ENCODE measurements around the gene PRKD2.
A peak's percentile ranks its signal among the peaks of the same experiment; 100 is the strongest.

PRKD2 gene

DNA sequence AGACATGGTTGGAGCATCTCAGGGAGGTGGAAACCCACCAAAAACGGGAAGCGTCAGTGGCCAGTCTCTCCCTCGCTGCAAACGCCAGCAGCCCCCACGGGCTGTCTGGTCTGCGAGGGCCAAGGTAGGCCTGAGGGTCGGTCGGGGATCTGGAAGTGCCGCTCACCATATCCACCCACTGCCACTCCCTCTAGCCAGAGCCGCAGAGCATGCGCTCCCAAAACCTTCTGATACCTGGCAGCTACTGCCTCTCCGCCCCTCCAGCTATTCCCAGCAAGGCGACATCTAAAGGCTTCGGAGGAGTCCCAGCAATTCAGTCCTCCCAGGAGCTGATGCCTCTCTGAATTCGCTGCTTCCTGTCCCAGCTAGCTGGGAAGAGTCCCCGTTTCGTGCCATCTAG, 24.5 kb upstream of the PRKD2 start:
- DNase-seq (ENCODE audit: low read depth) = no peak

DNA sequence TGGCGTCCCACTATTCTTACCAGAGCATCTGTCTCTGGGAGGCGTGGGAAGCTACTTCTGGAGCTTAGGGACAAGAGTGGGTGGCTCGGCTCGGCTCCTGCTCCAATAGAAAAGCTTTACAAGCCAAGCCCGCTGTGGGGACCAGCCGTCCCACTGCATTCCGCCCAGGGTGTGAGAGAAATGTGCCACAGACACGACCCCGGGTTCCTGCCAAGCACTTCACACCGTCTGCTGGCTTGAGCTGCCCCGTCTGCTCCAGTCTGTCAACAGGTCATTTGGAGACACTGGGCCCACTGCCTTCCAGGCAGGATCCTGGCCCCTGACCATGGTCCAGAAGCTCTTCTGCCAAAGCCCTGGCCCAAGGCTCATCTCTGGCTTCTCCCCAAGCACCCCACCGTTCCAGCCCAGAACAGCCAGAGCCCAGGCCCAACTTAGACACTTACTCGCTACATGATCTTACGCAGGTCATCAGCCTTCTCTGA, 22.4 kb upstream of the PRKD2 start:
- no peak for DNase-seq (ENCODE audit: low read depth)

DNA sequence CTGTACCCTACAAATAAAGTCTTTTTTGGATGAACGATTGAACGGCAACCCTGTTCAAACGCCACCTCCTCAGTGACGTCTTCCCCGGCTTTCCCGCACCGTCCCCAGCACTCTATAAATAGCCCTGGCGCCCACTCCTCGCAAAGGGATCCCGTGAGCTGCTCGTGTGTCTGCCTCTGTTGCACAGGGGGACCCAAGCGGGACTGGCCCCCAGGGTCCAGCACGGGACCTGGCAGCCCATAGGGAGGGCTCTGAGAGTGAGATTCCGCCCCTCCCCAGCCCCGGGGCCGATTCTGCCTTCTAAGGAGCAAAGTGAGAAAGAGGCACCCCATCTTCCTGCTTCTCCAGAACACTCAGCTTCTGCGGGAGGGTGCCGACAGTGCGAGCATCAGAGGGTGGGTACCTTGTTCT, 20.9 kb upstream of the PRKD2 start:
- DNase-seq (ENCODE audit: low read depth) = no peak

DNA sequence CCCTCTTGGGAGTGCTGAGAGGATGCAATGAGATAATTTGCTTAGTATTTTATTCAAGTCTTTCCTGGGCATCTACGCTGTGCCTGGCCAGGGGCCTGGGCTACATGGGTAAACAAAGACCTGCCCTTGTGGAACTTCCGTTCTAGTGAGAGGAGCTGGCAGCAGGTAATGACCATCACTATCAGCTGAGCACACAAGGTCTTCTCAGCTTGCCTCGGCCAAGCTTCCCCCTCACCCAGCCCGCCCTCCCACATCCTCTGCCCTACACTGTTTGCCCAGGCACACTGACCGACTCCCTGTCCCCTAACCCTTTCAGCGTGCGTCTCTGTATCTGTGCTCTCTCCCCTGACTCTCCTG, 20.4 kb upstream of the PRKD2 start:
- no peak for DNase-seq (ENCODE audit: low read depth)

DNA sequence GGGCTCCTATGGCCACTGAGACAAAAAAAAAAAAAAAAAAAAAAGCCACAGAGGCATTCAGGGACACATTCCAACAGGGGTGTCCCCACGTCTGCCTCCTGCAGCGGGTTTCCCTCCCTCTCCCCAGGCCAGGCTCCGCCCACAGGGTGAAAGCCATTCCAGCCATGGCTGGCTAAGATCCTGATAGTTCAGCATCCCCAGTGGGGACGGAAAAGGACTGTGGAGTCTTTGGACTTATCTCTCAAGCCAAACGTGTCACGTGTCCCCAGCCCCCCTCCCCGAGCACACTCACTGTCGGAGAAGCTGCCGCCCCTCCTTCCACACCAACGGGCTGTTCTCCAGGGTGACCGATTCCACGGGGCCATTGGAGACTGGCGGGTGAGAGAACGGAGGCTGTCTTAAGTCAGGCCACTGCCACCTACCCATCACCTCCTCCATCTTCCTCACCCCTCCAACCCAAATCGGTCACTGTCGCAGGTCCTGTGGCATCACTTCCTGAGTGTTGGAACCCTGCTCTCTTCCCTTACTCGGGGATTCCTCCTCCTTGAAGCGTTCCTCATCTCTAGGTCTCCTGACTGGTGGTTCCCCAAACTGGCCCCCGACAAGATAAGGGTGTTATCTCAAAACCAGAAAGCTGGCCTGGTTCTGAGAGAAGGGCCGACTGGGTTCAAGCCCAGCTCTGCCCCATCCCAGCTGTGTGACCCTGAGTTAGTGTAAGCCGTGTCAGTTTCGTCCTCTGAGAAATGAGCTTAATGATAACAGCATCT, 19.8 kb upstream of the PRKD2 start:
- DNase-seq (ENCODE audit: low read depth) = no peak

DNA sequence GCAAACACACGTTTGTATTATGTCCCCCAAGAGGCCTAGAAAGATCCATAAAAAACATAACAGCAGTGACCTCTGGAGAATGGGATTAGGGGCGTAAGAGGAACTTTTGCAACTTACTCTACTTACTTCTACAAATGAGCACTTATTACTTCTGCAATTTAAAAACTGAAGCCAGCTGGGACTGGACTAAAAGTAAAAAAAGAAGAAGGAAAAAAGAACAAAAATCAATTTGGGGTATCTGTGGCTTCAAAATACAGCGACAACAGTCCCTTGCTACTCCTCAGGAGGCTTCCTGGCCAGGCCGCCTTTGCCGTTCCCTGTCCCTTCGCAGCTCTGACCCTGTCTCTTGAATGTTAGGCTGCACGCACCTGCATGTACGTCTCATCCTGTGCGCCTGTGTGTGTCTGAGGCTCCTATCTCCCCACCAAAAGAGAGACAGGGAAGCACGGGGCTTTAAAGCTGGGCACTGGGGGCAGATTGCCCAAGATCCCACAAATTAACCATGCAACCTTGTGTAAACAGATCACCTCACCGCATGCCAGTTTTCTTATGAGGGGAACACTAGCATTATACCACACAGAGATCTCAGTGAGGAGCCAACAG, 16.9 kb upstream of the PRKD2 start:
- DNase-seq (ENCODE audit: low read depth) = no peak

DNA sequence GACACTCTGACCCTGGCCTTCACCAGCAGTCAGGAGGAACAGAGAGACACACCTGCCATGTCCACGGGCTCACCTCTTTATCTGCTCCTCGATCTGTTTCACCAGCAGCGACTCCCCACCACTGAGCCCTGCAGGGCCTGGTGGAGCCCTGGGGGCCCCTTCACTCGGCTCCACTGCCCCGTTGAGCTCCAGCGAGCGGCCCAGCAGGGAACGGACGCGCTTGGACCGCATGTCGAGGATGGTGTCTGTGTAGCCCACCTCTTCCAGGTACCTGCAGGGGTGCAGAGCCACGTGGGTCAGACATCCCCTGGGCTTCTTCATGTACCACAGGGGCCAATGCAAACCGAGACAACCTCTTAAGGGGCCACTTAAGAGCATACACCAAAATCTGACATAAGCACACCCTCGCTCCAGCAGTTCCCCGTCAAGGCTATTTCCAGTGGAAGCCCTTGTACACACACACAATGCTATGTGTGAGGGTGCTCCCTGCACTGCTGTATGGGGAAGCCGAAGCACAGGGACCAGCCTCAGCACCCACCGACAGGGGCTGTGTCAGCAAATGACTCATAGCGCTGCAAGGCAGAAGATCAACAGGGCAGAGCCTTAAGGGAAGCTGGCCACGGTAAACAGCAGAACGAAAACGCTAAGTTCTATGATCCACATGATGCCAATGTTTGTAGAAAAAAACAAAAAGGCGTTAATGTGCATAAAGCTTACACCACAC, 16.2 kb upstream of the PRKD2 start:
- DNase-seq (ENCODE audit: low read depth) = no peak

DNA sequence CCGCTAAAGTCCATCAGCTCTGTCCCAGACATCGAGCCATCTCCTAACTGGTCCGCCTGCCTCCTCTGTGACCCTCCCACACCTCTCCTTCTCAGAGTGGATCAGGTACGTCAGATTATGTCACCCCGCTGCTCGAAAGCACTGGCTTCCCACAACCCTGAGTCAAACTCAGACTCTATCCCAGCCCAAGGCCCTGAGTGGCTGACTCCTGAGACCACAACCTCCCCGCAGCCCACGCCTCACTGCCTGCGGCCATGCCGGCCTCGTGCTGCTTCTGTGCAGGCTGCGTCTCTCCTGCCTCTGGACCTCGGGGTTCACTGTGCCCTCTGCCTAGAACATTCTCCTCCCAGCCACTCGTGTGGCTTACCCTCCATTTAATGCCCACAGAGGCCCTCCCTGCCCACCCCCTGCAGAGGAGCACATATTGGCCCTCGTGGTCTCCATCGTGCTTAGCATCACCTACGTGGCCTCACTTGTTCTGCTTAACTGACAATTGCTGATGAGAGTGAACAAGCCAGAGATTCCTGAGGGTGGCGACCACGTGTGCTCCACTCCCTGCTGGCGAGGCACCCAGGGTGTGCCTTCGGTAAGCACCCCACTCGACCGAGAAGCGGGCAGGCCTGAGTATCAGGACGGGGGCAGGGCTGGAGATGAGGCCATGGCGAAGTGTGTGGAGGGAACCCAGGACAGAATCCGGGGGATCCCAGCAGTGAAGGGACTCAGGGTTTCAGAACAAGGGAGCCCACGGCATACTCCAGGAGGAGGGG, 15.4 kb upstream of the PRKD2 start:
- DNase-seq (ENCODE audit: low read depth) = no peak

DNA sequence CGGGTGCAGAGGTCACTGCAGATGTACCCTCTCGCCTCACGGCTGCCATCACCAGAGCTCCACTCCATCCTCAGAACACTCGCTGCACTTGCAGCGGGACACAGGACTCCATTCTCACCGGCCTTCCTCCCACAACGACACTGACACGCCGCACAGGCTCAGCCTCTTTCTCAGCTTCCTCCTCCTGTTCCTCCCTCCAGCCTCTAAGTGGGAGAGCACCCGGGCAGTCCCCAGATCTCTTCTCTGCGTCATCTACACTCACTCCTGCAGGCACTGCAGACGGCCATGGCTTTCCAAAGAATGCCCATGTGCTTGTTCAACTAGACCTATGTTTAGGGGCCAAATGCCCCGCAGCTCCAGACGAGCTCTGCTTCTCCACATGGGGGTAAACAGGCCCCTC, 14.7 kb upstream of the PRKD2 start:
- no peak for DNase-seq (ENCODE audit: low read depth)

DNA sequence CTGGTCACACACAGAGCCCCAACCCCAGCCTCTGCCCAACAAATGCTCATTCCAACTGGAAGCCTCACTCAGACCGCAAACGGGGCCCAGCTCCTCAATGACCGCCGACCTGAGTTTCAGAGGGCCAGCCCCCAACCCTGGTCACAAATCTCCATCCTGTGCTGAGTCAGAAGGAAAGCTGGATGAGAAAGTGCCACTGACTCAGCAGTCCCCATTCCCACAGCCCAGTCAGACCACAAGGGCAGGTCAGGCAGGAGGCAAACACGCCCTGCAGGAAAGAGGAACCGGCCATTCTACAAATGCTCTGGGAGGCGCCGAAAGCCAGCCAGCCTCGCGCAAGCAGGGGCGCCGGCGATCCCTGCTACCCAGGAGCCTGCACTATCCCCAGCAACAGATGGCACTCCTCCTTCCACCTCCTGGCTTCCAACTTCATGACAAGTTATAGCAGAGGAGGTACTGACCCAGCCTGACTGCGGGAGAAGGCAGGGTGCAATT, 14.1 kb upstream of the PRKD2 start:
- no peak for DNase-seq (ENCODE audit: low read depth)

DNA sequence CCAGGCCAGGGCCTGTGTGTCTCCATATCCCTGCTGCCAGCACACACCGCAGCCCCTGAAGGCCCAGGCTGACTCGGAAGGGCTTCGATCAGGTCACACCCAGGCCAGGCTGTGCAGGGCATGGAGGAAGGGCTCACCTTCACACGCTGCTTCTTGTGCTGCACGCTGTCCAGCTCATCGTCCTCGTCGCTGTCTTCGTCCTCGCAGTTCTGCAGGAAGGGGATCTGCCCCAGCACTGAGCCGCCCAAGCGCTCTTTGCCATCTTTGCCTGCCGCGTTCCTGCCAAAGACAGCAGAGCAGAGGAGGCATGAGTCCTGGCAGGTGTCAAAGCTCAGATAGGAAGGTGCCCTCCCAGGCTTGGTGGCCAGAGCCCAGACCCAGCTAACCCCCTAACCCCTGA, 13.7 kb upstream of the PRKD2 start:
- DNase-seq (ENCODE audit: low read depth) = no peak

DNA sequence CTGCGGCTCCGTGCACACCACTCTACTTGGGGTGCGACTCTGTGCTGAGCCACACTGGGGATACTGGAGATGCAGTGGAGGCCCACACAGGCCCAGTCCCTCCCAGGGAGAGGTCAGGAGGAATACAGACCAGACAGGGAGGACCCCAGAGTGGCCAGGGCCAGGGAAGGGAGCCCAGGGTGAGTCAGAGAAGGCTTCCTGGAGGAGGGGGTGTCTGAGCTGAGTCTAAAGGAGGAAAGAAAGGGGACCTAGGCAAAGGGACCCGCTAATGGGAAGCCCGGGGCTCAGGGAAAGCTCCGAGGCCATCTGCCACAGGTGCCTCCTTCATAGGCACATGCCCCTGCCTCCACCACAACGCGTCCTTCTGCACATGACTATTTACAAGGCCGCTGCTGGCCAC, 13.3 kb upstream of the PRKD2 start:
- DNase-seq (ENCODE audit: low read depth) = no peak

DNA sequence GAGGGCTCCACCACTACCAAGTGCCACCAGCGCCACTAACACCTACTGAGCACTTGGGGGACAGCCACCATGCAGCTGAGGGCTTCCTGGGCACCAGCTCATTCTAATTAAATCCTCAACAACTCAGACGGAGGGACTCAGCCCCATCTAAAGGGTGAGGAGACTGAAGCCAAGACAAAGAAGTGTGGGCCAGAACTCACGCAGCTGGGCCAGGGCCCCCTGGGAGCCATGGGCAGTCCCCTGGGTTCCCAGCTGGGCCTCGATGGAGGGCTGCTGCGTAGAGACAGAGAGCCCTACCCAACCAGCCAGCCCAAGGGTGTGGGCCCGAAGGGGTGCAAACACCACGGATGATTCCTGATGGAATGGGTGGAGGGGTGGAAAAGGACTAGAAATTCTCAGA, 12.8 kb upstream of the PRKD2 start:
- no peak for DNase-seq (ENCODE audit: low read depth)

DNA sequence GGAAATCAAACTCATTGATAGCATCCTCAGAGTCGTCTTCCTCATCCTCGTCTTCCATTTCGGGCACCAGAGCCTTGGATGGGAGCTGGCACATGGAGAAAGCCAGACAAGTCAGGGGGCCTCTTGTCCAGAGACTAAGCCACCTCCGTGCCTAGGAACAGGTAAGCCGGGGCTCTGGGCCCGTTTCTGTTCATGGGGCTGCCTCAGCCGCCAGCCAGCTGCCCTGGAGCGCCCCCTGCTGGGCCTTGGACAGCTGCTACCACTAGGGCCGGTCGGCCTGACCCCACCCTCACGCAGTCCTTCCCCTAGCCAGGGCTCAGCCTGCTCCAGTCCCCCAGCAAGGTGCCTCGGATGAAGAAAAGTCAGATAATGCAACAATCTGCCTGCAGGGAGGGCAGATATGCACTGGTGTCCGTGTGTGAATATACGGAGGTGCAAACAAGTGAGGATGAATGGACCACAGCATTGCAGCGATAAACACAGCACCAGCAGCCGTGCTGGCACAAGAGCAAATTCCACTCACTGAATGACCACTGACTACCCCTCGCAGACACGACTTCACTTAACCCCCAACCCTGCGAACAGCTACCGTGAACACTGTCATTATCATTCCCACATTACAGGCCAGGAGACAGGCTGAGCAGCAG, 11.9 kb upstream of the PRKD2 start:
- peak; percentile 76 for DNase-seq (ENCODE audit: low read depth)

DNA sequence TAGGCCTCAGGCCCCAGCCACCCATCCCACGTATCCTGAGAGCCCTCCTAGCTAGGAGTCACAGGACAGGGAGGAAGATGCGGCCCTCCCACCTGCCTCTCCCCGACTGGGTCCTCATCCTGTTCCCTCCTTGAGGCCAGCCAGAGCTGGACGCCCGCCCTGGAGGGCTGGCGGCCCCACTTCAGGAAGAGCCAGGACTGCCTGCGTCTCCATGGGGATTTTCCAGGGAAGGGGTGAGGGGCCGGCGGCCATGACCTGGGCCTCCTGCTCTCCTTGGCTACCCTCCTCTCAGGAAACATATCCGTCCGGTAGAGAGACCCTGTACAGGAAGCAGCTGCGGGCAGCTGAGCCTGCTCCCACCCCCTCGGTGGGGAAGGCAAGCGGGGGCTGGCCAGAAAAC, 11.3 kb upstream of the PRKD2 start:
- no peak for DNase-seq (ENCODE audit: low read depth)

DNA sequence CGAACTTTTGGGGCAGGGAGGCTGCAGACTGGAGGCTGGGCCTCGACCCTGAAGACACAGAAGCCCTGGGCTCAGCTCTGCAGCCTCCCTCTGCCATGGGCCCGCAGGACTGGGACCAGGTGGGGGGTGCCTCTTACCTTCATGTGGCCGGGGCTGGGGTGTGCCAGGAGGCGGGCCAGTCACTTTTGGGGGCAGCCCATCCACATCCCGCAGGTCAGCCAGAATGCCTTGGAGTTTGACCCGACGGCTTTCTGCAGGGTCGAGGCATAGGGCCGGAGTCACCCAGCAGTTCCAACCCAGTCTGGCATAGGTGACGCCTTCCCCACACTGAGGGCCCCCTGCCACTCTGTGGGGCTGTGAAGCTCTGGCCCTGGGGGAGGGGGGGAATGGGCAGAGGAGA, 10.8 kb upstream of the PRKD2 start:
- DNase-seq (ENCODE audit: low read depth) = no peak

DNA sequence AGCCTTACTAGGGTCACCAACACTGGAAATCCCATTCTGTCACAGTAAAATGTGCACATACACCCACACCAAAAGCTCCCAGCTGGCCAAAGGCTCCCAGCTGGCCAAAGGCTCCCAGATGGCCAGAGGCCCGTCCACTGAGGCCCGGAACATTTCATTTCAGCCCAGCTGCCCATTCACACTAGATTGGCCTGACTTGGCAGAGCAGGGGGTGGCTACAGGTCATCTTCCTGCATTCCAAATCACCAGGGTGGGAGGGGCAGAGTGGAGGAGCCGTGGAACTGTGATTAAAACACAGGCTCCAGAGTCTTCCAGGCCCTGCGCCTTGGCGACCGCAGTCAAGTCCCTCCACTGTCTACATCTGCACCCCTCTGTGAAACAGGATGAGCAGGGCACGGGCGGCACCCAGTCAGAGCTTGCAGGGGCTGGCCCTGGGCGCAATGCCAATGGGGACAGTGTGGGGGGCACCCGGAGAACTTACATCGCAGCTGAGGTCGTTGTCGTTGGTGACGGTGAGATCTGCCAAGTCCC, 10.1 kb upstream of the PRKD2 start:
- DNase-seq (ENCODE audit: low read depth) = no peak

DNA sequence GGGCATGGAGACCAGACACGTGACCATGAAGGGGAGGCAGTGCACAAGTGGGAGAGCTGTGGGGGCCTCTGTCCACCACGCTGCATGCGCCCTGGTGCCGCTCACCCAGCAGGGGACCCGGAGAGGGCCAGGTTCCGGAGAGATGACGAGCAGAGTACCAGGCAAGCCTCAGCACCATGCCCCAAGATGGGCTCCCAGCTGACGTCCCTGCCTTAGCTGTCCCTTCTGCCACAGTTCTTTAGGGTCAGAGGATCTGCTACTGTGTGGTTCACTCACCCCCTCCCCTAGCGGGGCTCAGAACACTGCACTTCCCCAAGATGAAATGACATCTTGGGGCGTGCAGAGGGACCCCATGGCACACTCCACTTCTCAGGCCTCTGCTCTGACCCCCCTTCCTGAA, 9.6 kb upstream of the PRKD2 start:
- no peak for DNase-seq (ENCODE audit: low read depth)

DNA sequence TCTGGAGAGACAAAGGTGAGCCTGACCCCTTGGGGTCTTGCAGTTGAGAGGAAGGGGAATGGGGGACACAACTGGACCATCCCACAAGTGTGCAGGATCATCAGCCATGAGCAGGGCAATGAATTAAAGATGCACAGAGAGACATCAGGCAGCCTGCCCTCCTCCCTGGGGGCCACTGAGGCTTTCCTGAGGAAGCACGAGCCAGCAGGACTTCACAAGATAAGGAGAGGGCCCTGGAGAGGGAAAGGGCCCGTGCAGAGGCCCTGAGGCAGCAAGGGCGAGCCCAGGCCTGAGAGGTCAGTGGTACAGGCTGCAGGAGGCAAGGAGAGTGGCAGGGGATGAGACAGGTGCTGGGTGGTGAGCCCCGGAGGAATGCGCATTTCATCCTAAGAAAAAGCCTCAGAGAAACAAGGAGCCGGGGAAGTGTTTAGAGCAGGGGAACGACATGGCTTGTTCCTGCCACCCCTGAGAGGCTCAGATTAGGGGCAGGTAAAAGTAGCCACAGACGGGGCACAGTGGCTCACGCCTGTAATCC, 9.0 kb upstream of the PRKD2 start:
- DNase-seq (ENCODE audit: low read depth) = no peak

DNA sequence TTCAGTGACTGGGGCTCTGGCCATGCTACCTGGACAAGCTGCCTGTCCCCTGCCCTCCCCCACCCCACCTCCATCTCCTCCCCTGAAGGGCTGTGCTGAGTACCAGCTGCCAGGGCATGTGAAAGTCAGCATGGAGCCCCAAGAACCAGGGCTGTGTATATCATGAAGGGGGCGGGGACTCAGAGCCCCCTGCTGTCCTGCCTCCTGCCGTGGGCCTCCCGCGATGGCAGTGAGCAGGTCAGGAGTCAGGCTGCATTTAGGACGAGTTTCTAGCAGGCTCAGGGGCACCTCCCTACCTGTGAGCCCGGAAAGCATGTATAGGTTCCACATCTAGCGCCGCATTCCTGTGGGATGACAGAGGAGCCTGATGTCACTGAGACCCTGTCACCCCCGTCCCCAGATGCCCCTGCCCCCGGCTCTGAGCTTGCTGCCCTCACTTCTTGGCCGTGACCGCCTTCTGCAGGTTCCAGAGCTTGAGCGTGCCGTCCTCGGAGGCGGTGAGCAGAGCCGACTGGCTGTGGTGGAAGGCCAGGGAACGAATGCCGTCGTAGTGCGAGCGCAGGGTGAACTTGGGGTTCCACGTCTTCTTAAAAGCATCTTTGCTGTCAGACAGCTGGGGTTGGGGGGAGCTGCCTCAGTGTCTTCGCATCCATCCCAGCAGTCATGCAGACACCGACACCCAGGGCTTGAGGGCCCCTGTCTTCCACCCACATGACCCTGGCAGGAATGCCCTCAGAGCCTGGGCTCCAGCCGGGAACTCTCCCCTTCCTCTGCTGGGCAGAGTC, 8.3 kb upstream of the PRKD2 start:
- no peak for DNase-seq (ENCODE audit: low read depth)

DNA sequence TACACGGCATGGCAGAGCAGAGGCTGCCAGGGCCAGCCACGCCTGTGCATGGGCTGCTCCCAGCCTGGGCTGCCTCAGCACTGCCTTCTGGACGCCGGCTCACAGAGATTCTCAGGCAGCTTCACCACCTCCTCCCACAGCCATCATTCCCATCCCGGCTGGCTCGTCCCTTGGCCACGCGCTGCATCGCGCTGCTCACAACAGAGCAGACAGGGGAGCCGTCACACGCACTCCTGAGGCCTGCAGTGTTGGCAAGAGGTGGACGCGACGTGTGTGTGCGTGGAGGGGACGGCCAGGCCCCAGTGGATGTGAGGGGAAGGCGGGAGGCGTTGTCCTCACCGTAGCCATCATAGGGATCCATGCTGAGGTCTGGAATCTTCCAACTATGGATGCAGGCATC, 7.6 kb upstream of the PRKD2 start:
- no peak for DNase-seq (ENCODE audit: low read depth)

All from activated gamma-delta T cell treated with anti-CD3 and anti-CD28 coated beads, Interleukin-2, amount 50 U/mL, for 16 hours (primary cell).